ENCODE measurements around the gene GDNF. TPM values are rescaled to one million over a fixed set of nuclear protein-coding genes. Genes with fewer than 3 reads are reported as not detected.

GDNF gene
- total RNA-seq, 4 donors from 2014 or later = 0.30 to 0.95 TPM; not detected in 2

- no peak for TF ChIP-seq CTCF (IDR thresholded peaks at IDR 0.05)
- no peak for TF ChIP-seq POLR2A (IDR thresholded peaks at IDR 0.05)
- intact Hi-C loops (cut with DNase I) = no loop called here
These were observed 37.1 kb upstream of the GDNF start for GRCh38 chr5:37876943-37877342.

GRCh38 chr5:37876245-37876644 lies 36.4 kb upstream of the GDNF start:
- intact Hi-C loops (cut with DNase I) = no loop called here
- Histone ChIP-seq H3K27me3 (peaks cover 0 to 6% (median 0%) of the 10 kb centered on the region in 4 donors), H3K36me3 (no peaks in the 10 kb centered on the region), H3K4me1 (no peaks in the 10 kb centered on the region), H3K9me3 (peaks cover 0 to 6% (median 4%) of the 10 kb centered on the region in 3 donors), H3K27ac (no peak overlapping the region), H3K4me3 (no peak overlapping the region)
- DNase-seq = no peak
- no peak for TF ChIP-seq CTCF (IDR thresholded peaks at IDR 0.05)
- TF ChIP-seq POLR2A (IDR thresholded peaks at IDR 0.05) = no peak
- WGBS, 2 donors = 86 to 88% methylated on average over 1 of the region's 1 CpG

More at GRCh38 chr5:37876943-37877342, 37.1 kb upstream of the GDNF start:
- DNase-seq = no peak
- no peaks in the 10 kb centered on the region for H3K36me3 ChIP-seq
- peaks cover 0 to 6% (median 0%) of the 10 kb centered on the region in 4 donors for H3K27me3 ChIP-seq
- peaks cover 0 to 6% (median 4%) of the 10 kb centered on the region in 3 donors for H3K9me3 ChIP-seq
- H3K27ac ChIP-seq = no peak overlapping the region
- 70 to 86% methylated on average over 3 of the region's 3 CpGs for WGBS, 2 donors
- H3K4me1 ChIP-seq = no peaks in the 10 kb centered on the region
- H3K4me3 ChIP-seq = no peak overlapping the region

GRCh38 chr5:37875051-37875787 lies 35.4 kb upstream of the GDNF start:
- no peaks in the 10 kb centered on the region for H3K27me3 ChIP-seq
- intact Hi-C loops (cut with DNase I) = no loop called here
- no peak overlapping the region for H3K27ac ChIP-seq
- H3K4me3 ChIP-seq = no peak overlapping the region
- 75 to 83% methylated on average over 6 of the region's 6 CpGs for WGBS, 2 donors
- H3K4me1 ChIP-seq = no peaks in the 10 kb centered on the region
- H3K36me3 ChIP-seq = no peaks in the 10 kb centered on the region
- no peak for DNase-seq
- TF ChIP-seq POLR2A (IDR thresholded peaks at IDR 0.05) (no peak), CTCF (IDR thresholded peaks at IDR 0.05) (no peak)
- peaks cover 0 to 6% (median 4%) of the 10 kb centered on the region in 3 donors for H3K9me3 ChIP-seq

GRCh38 chr5:37873988-37874387 lies 34.1 kb upstream of the GDNF start:
- peaks cover 0 to 6% (median 4%) of the 10 kb centered on the region in 3 donors for H3K9me3 ChIP-seq
- 82 to 95% methylated on average over 7 of the region's 7 CpGs for WGBS, 2 donors

More at GRCh38 chr5:37873988-37874387, 34.1 kb upstream of the GDNF start:
- intact Hi-C loops (cut with DNase I) = no loop called here
- no peaks in the 10 kb centered on the region for H3K27me3 ChIP-seq
- no peaks in the 10 kb centered on the region for H3K4me1 ChIP-seq
- no peak overlapping the region for H3K4me3 ChIP-seq
- no peak overlapping the region for H3K27ac ChIP-seq
- no peaks in the 10 kb centered on the region for H3K36me3 ChIP-seq
- DNase-seq = no peak
- no peak for TF ChIP-seq CTCF (IDR thresholded peaks at IDR 0.05)
- no peak for TF ChIP-seq POLR2A (IDR thresholded peaks at IDR 0.05)

Data from esophagus squamous epithelium (tissue), 5 donors.